GM19452 (cell line): Measurements from ENCODE around the gene PRM1.
"Not testable (repeated sequence)": the region's sequence is repeated elsewhere in the genome, so short reads cannot be mapped to it uniquely, and the experiment has no call there.

Experiments
- ATAC-seq: cut with Tn5 transposase; IDR thresholded peaks from one replicate; pipeline ENCODE4 v1.9.1; 2021; ENCODE audit not compliant: unreplicated experiment

Gene PRM1

GRCh38 chr16:11298143-11298900 is 17.2 kb upstream of the PRM1 start:
- ATAC-seq, result no peak

GRCh38 chr16:11297492-11298142 is 16.5 kb upstream of the PRM1 start:
- peak; percentile 83 for ATAC-seq

GRCh38 chr16:11296706-11297491 is 15.8 kb upstream of the PRM1 start:
- ATAC-seq, result peak; percentile 21

- no peak for ATAC-seq
Measured at GRCh38 chr16:11296351-11296705, 15.2 kb upstream of the PRM1 start.

- ATAC-seq, result no peak
Measured at GRCh38 chr16:11295672-11296071, 14.5 kb upstream of the PRM1 start.

- ATAC-seq, result no peak
Measured at GRCh38 chr16:11292076-11292748, 11.1 kb upstream of the PRM1 start.

GRCh38 chr16:11291091-11291703 is 10.1 kb upstream of the PRM1 start:
- no peak for ATAC-seq

GRCh38 chr16:11290102-11290893 is 9.2 kb upstream of the PRM1 start:
- ATAC-seq, result no peak

GRCh38 chr16:11289696-11290095 is 8.6 kb upstream of the PRM1 start:
- not testable (repeated sequence) for ATAC-seq

- no peak for ATAC-seq
Measured at GRCh38 chr16:11289202-11289601, 8.1 kb upstream of the PRM1 start.

- no peak for ATAC-seq
Measured at GRCh38 chr16:11285842-11286241, 4.7 kb upstream of the PRM1 start.

- no peak for ATAC-seq
Measured at GRCh38 chr16:11283820-11284248, 2.7 kb upstream of the PRM1 start.

GRCh38 chr16:11278681-11279628 is 2.2 kb downstream of the PRM1 start:
- ATAC-seq, result no peak

GRCh38 chr16:11277607-11278337 is 3.4 kb downstream of the PRM1 start:
- ATAC-seq, result no peak

GRCh38 chr16:11276896-11277593 is 4.1 kb downstream of the PRM1 start:
- ATAC-seq, result no peak

- ATAC-seq, result no peak
Measured at GRCh38 chr16:11276143-11276895, 4.8 kb downstream of the PRM1 start, which contains the start of gene PRM2. TSS of gene PRM2 (minus strand) at chr16:11276480. CDS start at chr16:11276370, 110 bp downstream.

- no peak for ATAC-seq
Measured at GRCh38 chr16:11274964-11275363, 6.2 kb downstream of the PRM1 start.
